ENCODE measurements around the gene ZNF436.
"Not testable (repeated sequence)": the region's sequence is repeated elsewhere in the genome, so short reads cannot be mapped to it uniquely, and the experiment has no call there.

ZNF436 gene

GRCh38 chr1:23366598-23366997 lies 3.0 kb downstream of the ZNF436 start:
- no peak for DNase-seq (ENCODE audit: low read depth)

- no peak for DNase-seq (ENCODE audit: low read depth)
Measured at GRCh38 chr1:23366146-23366545, 3.5 kb downstream of the ZNF436 start.

GRCh38 chr1:23362218-23362713 lies 7.4 kb downstream of the ZNF436 start:
- no peak for DNase-seq (ENCODE audit: low read depth)

- no peak for DNase-seq (ENCODE audit: low read depth)
Measured at GRCh38 chr1:23358310-23358875, 11.2 kb downstream of the ZNF436 start.

GRCh38 chr1:23357138-23357908 lies 12.3 kb downstream of the ZNF436 start:
- no peak for DNase-seq (ENCODE audit: low read depth)

GRCh38 chr1:23356471-23357137 lies 13.0 kb downstream of the ZNF436 start:
- DNase-seq (ENCODE audit: low read depth): no peak

- no peak for DNase-seq (ENCODE audit: low read depth)
Measured at GRCh38 chr1:23354245-23354644, 15.4 kb downstream of the ZNF436 start.

- DNase-seq (ENCODE audit: low read depth): no peak
Measured at GRCh38 chr1:23352096-23352695, 17.4 kb downstream of the ZNF436 start.

- no peak for DNase-seq (ENCODE audit: low read depth)
Measured at GRCh38 chr1:23345920-23346319, 23.7 kb downstream of the ZNF436 start.

GRCh38 chr1:23344987-23345472 lies 24.6 kb downstream of the ZNF436 start:
- no peak for DNase-seq (ENCODE audit: low read depth)

GRCh38 chr1:23344111-23344986 lies 25.3 kb downstream of the ZNF436 start, which contains the start of gene HNRNPR:
TSS of gene HNRNPR (minus strand) at chr1:23344284. CDS start at chr1:23341008, 3,276 bp downstream.
- DNase-seq (ENCODE audit: low read depth): peak; percentile 94

GRCh38 chr1:23343221-23344110 lies 26.2 kb downstream of the ZNF436 start:
- DNase-seq (ENCODE audit: low read depth): peak; percentile 16

- no peak for DNase-seq (ENCODE audit: low read depth)
Measured at GRCh38 chr1:23341931-23342692, 27.5 kb downstream of the ZNF436 start.

- no peak for DNase-seq (ENCODE audit: low read depth)
Measured at GRCh38 chr1:23339632-23340031, 30.0 kb downstream of the ZNF436 start.

- DNase-seq (ENCODE audit: low read depth): no peak
Measured at GRCh38 chr1:23337869-23338268, 31.8 kb downstream of the ZNF436 start.

- DNase-seq (ENCODE audit: low read depth): no peak
Measured at GRCh38 chr1:23331713-23332112, 37.9 kb downstream of the ZNF436 start.

GRCh38 chr1:23330846-23331245 lies 38.8 kb downstream of the ZNF436 start:
- no peak for DNase-seq (ENCODE audit: low read depth)

- no peak for DNase-seq (ENCODE audit: low read depth)
Measured at GRCh38 chr1:23325393-23325792, 44.2 kb downstream of the ZNF436 start.

- DNase-seq (ENCODE audit: low read depth): no peak
Measured at GRCh38 chr1:23322770-23323169, 46.9 kb downstream of the ZNF436 start.

GRCh38 chr1:23310280-23310679 lies 59.4 kb downstream of the ZNF436 start:
- DNase-seq (ENCODE audit: low read depth): not testable (repeated sequence)
